ENCODE data around the gene OGFRL1. TPM values are rescaled to one million over a fixed set of nuclear protein-coding genes. Genes with fewer than 3 reads are reported as not detected.

The OGFRL1 gene
- total RNA-seq, 1 donor from 2014 or later: 2.9 TPM

DNA sequence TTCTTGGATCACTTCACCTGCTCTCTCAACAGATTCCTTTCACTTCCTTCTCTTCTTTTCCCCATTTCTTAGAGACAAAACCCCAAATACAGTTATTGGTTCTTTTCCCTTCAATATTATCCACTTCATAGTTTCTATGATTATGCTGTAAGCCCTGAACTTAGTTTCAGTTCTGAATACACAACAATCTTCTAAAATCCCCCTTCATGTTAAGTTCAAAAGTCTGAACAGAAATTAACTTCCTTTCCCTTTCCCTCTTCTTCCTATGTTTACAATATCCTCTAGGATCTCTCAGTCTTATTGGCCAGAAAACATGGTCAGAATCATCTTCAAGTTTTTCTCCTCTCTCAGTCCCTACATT lies 57.7 kb downstream of the OGFRL1 start:
- H3K9me3 Mint-ChIP-seq: no peaks in the 10 kb centered on the region
- H3K4me1 Mint-ChIP-seq (ENCODE audit: low read depth): no peaks in the 10 kb centered on the region
- no peaks in the 10 kb centered on the region for H3K36me3 Mint-ChIP-seq (ENCODE audit: low read depth)
- no peak overlapping the region for H3K27ac Mint-ChIP-seq
- peaks cover 9% of the 10 kb centered on the region for H3K27me3 Mint-ChIP-seq (ENCODE audit: low read depth)
- intact Hi-C loops (cut with micrococcal nuclease): loop anchor here (5.0 kb wide), 1 partner anchor 59 kb away; the partner anchor contains the start of gene OGFRL1
- no peak for DNase-seq (ENCODE audit: low spot score)
- no peak overlapping the region for H3K4me3 Mint-ChIP-seq (ENCODE audit: low read depth)

DNA sequence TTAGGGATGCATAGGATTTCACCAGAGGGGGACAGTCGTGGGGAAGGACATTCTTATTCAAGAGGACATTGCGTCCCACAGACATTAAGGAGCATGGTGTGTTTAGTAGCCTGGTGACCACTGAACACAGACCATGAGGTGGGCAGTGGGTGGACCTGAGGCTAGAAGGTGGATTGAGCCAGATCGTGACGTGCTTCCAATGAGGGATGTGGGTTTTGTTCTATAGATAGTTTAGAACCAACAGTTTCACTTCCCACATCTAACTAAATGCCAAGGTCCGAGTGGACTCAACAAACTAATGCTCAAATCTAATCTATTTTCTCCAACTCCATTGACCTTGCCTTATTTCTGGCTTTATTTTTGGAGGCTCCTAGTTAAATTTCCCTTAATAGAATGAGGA lies 58.5 kb downstream of the OGFRL1 start:
- Mint-ChIP-seq H3K4me3 (ENCODE audit: low read depth) (no peak overlapping the region), H3K4me1 (ENCODE audit: low read depth) (no peaks in the 10 kb centered on the region), H3K9me3 (no peaks in the 10 kb centered on the region), H3K27me3 (ENCODE audit: low read depth) (peaks cover 9% of the 10 kb centered on the region), H3K36me3 (ENCODE audit: low read depth) (no peaks in the 10 kb centered on the region), H3K27ac (no peak overlapping the region)
- intact Hi-C loops (cut with micrococcal nuclease): loop anchor here (5.0 kb wide), 1 partner anchor 60 kb away; the partner anchor contains the start of gene OGFRL1
- no peak for DNase-seq (ENCODE audit: low spot score)

- H3K27me3 Mint-ChIP-seq (ENCODE audit: low read depth): peaks cover 9% of the 10 kb centered on the region
- DNase-seq (ENCODE audit: low spot score): no peak
- H3K36me3 Mint-ChIP-seq (ENCODE audit: low read depth): no peaks in the 10 kb centered on the region
- intact Hi-C loops (cut with micrococcal nuclease): loop anchor here (2.0 to 5.0 kb wide), 2 partner anchors 62 to 159 kb away; partner anchors contain the start of gene OGFRL1
- H3K9me3 Mint-ChIP-seq: no peaks in the 10 kb centered on the region
- H3K4me3 Mint-ChIP-seq (ENCODE audit: low read depth): no peak overlapping the region
- H3K27ac Mint-ChIP-seq: no peak overlapping the region
- H3K4me1 Mint-ChIP-seq (ENCODE audit: low read depth): no peaks in the 10 kb centered on the region
Measured at GRCh38 chr6:71349395-71349794, 60.8 kb downstream of the OGFRL1 start.

GRCh38 chr6:71349976-71350615 lies 61.5 kb downstream of the OGFRL1 start:
- Mint-ChIP-seq H3K9me3 (no peaks in the 10 kb centered on the region), H3K4me3 (ENCODE audit: low read depth) (no peak overlapping the region), H3K27ac (no peak overlapping the region), H3K36me3 (ENCODE audit: low read depth) (no peaks in the 10 kb centered on the region), H3K4me1 (ENCODE audit: low read depth) (no peaks in the 10 kb centered on the region), H3K27me3 (ENCODE audit: low read depth) (peaks cover 6% of the 10 kb centered on the region)
- no peak for DNase-seq (ENCODE audit: low spot score)
- intact Hi-C loops (cut with micrococcal nuclease): loop anchor here (2.0 to 5.0 kb wide), 2 partner anchors 63 to 159 kb away; partner anchors contain the start of gene OGFRL1

DNA sequence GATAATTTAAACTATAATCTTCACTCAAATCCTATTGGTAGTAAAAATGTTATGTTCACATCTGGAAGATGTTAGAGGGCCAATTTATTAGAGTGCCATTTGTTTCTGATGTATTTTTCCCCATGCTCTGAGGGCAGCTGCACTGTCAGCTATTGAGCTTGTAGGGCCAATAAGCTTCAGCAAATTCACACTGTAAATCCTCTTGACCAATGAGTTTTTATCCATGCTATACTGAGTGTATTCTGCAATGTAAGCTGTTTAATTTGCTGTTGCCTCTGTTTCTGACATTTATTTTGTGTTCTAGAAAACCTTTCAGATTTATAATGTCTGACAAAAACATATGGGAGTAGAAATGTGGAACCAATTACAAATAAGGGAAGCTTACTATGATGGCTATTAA lies 62.6 kb downstream of the OGFRL1 start:
- Mint-ChIP-seq H3K9me3 (no peaks in the 10 kb centered on the region), H3K4me1 (ENCODE audit: low read depth) (no peaks in the 10 kb centered on the region), H3K36me3 (ENCODE audit: low read depth) (no peaks in the 10 kb centered on the region), H3K4me3 (ENCODE audit: low read depth) (no peak overlapping the region), H3K27ac (no peak overlapping the region), H3K27me3 (ENCODE audit: low read depth) (peaks cover 3% of the 10 kb centered on the region)
- no peak for DNase-seq (ENCODE audit: low spot score)
- intact Hi-C loops (cut with micrococcal nuclease): no loop called here

Measured in activated T-helper 2 cell treated with anti-CD3 and anti-CD28 coated beads, Interferon-gamma antibody, Interleukin-2, Interleukin-4, amounts not matched to agents 10 μg/mL and 5 μg/mL and 100 μg/mL, durations not matched to agents 14 hours and 24 hours and 36 hours (primary cell).